Measurements from ENCODE around the gene DPH3.

DNA sequence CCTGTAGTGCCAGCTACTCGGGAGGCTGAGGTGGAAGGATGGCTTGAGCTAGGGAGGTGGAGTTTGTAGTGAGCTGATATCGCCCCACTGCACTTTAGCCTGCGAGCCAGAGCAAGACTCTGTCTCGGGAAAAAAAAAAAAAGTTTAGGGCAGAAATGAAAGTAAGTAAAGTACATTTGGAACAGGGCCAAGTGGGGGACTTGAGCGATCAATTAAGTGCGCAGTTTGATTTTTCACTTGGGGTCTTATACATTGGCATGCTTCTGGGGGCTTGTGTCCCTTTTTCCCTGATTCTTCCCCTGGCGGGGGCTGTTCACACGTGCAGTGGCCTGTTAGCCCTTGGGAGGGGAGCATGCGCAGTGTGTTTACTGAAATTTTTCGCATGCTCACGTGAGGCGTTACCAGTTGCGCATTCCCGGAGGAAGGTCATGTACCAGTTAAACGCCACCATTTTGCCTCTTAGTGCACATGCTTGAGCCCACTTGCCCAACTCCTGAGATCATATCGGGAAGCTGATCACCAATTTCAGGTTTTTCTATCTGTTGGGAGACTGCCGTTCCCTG is 48.3 kb downstream of the DPH3 start:
- TF ChIP-seq, protein P1, sequence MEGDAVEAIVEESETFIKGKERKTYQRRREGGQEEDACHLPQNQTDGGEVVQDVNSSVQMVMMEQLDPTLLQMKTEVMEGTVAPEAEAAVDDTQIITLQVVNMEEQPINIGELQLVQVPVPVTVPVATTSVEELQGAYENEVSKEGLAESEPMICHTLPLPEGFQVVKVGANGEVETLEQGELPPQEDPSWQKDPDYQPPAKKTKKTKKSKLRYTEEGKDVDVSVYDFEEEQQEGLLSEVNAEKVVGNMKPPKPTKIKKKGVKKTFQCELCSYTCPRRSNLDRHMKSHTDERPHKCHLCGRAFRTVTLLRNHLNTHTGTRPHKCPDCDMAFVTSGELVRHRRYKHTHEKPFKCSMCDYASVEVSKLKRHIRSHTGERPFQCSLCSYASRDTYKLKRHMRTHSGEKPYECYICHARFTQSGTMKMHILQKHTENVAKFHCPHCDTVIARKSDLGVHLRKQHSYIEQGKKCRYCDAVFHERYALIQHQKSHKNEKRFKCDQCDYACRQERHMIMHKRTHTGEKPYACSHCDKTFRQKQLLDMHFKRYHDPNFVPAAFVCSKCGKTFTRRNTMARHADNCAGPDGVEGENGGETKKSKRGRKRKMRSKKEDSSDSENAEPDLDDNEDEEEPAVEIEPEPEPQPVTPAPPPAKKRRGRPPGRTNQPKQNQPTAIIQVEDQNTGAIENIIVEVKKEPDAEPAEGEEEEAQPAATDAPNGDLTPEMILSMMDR (conservative IDR thresholded peaks at IDR 0.05; ENCODE audit: low read length), result no peak
- TF ChIP-seq EZH2phosphoT487 (IDR thresholded peaks at IDR 0.05; ENCODE audit: borderline replicate concordance, low read depth, low read length), result no peak

All from OCI-LY7 (cell line).